Activated CD4-positive, alpha-beta T cell treated with anti-CD3 and anti-CD28 coated beads, Interleukin-2, amount 10 ng/mL, durations not matched to agents 24 days and 14 days (primary cell): Measurements from ENCODE around the gene NIPAL3. TPM values are rescaled to one million over a fixed set of nuclear protein-coding genes. Genes with fewer than 3 reads are reported as not detected.
A peak's percentile ranks its signal among the peaks of the same experiment; 100 is the strongest.
"Not testable (repeated sequence)": the region's sequence is repeated elsewhere in the genome, so short reads cannot be mapped to it uniquely, and the experiment has no call there.

ENCODE experiments used
- DNase-seq: peaks from one replicate; pipeline ENCODE4 v3.0.0; 2022
- H3K27ac Mint-ChIP-seq: one replicate; pipeline ENCODE4 v1.8.0; 2022; ENCODE audit warnings: mild to moderate bottlenecking, mixed read lengths
- H3K27me3 Mint-ChIP-seq: one replicate; pipeline ENCODE4 v1.8.0; 2022; ENCODE audit warnings: mixed read lengths
- H3K36me3 Mint-ChIP-seq: one replicate; pipeline ENCODE4 v1.8.0; 2022; ENCODE audit warnings: low read depth, mild to moderate bottlenecking, mixed read lengths
- H3K4me1 Mint-ChIP-seq: one replicate; pipeline ENCODE4 v1.8.0; 2021; ENCODE audit warnings: mixed read lengths
- H3K4me3 Mint-ChIP-seq: one replicate; pipeline ENCODE4 v1.8.0; 2022; ENCODE audit warnings: mild to moderate bottlenecking, moderate library complexity, mixed read lengths
- H3K9me3 Mint-ChIP-seq: one replicate; pipeline ENCODE4 v1.8.0; 2021; ENCODE audit warnings: mixed read lengths
- intact Hi-C: fragments of 100-400 bp; cut with micrococcal nuclease; formaldehyde crosslinking; loops from one replicate; pipeline ENCODE4 v1.15.1; 2023
- total RNA-seq: library from RNA; stranded (reverse); gene quantifications from 2 replicates; pipeline ENCODE4 v1.2.3, GENCODE V29; 2022

Gene NIPAL3
- total RNA-seq, 1 donor from 2014 or later, result 26.3 TPM

- intact Hi-C loops, result no loop called here
- Mint-ChIP-seq H3K9me3 (no peaks in the 10 kb centered on the region), H3K4me1 (peaks cover 3% of the 10 kb centered on the region), H3K27ac (no peak overlapping the region), H3K4me3 (no peak overlapping the region), H3K36me3 (peaks cover 42% of the 10 kb centered on the region), H3K27me3 (no peaks in the 10 kb centered on the region)
- no peak for DNase-seq
These were observed 27.2 kb downstream of the NIPAL3 start for GRCh38 chr1:24442764-24443163.

DNA sequence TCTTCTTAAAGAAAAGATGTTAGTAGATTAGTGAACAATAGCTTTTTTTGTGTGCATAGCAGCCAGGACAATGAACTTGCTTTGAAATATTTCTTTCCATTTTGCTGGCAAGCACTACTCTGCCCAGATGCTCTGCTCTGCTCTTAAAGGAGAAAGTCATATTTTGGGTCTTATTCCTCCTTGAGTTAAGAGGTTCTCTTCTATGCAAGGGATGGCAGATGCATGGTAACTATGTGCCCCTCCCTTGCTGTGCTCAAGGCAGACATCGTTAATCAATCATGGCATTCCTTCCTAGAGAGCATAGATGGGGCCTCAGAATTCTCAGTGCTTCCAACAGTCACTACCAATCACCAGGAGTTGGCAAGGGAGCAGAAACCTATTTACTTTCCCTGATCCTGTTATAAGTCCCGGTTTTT lies 27.6 kb downstream of the NIPAL3 start:
- Mint-ChIP-seq H3K9me3 (no peaks in the 10 kb centered on the region), H3K27me3 (no peaks in the 10 kb centered on the region), H3K27ac (no peak overlapping the region), H3K4me1 (peaks cover 3% of the 10 kb centered on the region), H3K36me3 (peaks cover 42% of the 10 kb centered on the region), H3K4me3 (no peak overlapping the region)
- no peak for DNase-seq
- intact Hi-C loops, result no loop called here

GRCh38 chr1:24446446-24446845 lies 30.8 kb downstream of the NIPAL3 start:
- H3K27me3 Mint-ChIP-seq, H3K9me3 Mint-ChIP-seq, intact Hi-C loops, H3K27ac Mint-ChIP-seq, H3K4me3 Mint-ChIP-seq, H3K4me1 Mint-ChIP-seq, DNase-seq: not testable (repeated sequence)
- peaks cover 47% of the 10 kb centered on the region for H3K36me3 Mint-ChIP-seq

GRCh38 chr1:24450316-24450715 lies 34.7 kb downstream of the NIPAL3 start:
- Mint-ChIP-seq H3K27me3 (no peaks in the 10 kb centered on the region), H3K36me3 (peaks cover 70% of the 10 kb centered on the region)
- intact Hi-C loops, result no loop called here

DNA sequence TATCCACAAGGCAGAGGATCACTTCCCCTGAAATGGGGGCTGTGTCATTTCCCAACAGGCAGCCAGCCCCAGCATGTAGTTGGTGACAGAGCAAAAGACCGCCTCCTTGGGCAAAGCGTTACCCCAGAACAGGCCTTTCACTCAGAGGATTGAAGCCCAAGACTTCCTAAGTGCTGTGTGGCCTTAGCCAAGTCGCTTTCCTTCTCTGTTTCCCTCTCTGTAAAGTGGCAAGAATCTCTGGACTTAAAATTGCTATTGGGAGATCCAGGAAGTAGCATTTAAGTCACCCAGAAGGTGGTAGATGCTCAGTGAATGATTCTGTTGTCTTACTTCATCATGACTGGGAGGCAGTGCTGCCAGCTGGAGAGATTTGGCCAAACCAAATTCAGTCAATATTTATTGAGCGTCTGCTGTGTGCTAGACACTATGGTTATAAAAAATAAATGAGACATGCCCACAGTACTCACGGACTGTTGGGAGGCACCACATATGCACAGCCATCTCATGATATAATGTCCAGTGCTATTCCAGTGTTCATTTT lies 35.3 kb downstream of the NIPAL3 start:
- peaks cover 2% of the 10 kb centered on the region for H3K4me1 Mint-ChIP-seq
- no peaks in the 10 kb centered on the region for H3K9me3 Mint-ChIP-seq
- no peak overlapping the region for H3K4me3 Mint-ChIP-seq

More at GRCh38 chr1:24450316-24450715, 34.7 kb downstream of the NIPAL3 start:
- DNase-seq, result no peak
- Mint-ChIP-seq H3K4me1 (peaks cover 2% of the 10 kb centered on the region), H3K27ac (no peak overlapping the region), H3K9me3 (no peaks in the 10 kb centered on the region), H3K4me3 (no peak overlapping the region)

DNA sequence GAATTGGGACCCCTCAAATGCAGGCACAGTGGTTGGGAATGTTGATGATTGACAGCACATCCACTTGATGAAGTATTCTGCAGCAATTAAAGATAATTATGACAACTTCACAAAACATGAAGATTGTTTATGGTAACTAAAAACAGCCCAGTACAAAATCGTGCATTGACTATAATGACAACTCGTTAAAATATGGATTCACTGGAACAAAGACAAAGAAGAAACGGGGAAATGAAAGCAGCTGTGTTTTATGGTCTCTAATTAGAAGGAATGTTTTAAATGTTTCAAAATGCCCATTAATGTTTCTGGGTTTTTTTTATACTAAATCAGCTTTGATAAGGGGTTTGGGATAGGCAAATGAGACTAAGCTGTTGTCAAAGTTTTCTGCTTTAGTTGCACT lies 36.1 kb downstream of the NIPAL3 start:
- Mint-ChIP-seq H3K27ac (peak overlapping the region; percentile 2), H3K36me3 (peaks cover 66% of the 10 kb centered on the region), H3K4me1 (peaks cover 2% of the 10 kb centered on the region), H3K4me3 (no peak overlapping the region), H3K9me3 (no peaks in the 10 kb centered on the region), H3K27me3 (no peaks in the 10 kb centered on the region)
- DNase-seq, result no peak
- intact Hi-C loops, result no loop called here

More for the DNA sequence above, 35.3 kb downstream of the NIPAL3 start:
- Mint-ChIP-seq H3K27me3 (no peaks in the 10 kb centered on the region), H3K36me3 (peaks cover 68% of the 10 kb centered on the region), H3K27ac (peak overlapping the region; percentile 4)
- intact Hi-C loops, result no loop called here
- DNase-seq, result no peak

DNA sequence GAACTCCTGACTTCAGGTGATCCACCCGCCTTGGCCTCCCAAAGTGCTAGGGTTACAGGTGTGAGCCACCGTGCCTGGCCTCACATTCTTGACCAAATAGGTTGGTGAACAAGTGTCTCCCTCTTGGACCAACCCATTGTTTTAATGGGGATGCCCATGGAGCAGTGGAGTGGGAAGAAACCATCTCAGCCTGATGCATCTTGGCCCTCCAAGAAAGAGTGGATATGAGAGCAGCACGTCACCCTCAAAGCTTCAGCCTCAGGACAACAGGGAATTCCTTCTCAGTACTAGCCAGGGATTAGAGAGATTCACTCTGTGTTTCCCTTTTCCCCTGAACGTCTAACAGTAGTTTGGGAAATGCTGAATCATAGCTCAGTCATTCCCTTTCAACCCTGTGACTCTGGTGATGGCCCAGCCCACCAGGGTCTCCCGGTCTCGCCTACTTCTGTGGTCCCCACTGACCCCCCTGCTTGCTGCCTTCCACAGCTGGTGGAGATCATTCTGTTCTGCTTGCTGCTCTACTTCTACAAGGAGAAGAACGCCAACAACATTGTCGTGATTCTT lies 37.4 kb downstream of the NIPAL3 start:
- intact Hi-C loops, result no loop called here
- H3K4me1 Mint-ChIP-seq, result peaks cover 2% of the 10 kb centered on the region
- no peaks in the 10 kb centered on the region for H3K9me3 Mint-ChIP-seq
- H3K4me3 Mint-ChIP-seq, result no peak overlapping the region
- DNase-seq, result no peak
- H3K27ac Mint-ChIP-seq, result no peak overlapping the region
- peaks cover 71% of the 10 kb centered on the region for H3K36me3 Mint-ChIP-seq
- no peaks in the 10 kb centered on the region for H3K27me3 Mint-ChIP-seq

GRCh38 chr1:24454673-24455072 lies 39.1 kb downstream of the NIPAL3 start:
- intact Hi-C loops, result no loop called here
- no peak for DNase-seq
- H3K36me3 Mint-ChIP-seq, result peaks cover 79% of the 10 kb centered on the region
- no peaks in the 10 kb centered on the region for H3K9me3 Mint-ChIP-seq
- H3K4me3 Mint-ChIP-seq, result no peak overlapping the region
- H3K27ac Mint-ChIP-seq, result no peak overlapping the region
- H3K27me3 Mint-ChIP-seq, result no peaks in the 10 kb centered on the region
- peaks cover 2% of the 10 kb centered on the region for H3K4me1 Mint-ChIP-seq

DNA sequence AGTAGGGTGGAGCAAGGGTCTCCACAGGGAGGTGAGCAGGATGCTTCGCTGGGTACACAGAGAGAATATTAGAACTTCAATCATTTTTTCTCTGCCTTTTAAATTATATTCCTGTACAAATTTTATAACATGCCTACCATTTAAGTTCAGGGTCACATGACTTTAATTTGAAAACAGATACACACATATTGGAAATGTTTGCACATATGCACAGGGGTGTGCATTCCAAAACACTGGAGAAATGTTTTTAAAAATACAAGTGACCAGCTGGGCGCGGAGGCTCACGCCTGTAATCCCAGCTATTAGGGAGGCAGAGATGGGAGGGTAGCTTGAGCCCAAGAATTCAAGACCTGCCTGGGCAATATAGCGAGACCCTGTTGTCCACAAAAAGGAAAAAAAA lies 39.7 kb downstream of the NIPAL3 start:
- no peak for DNase-seq
- intact Hi-C loops, result no loop called here
- Mint-ChIP-seq H3K4me3 (no peak overlapping the region), H3K27me3 (no peaks in the 10 kb centered on the region), H3K9me3 (no peaks in the 10 kb centered on the region), H3K36me3 (peaks cover 80% of the 10 kb centered on the region), H3K4me1 (peaks cover 5% of the 10 kb centered on the region), H3K27ac (no peak overlapping the region)

DNA sequence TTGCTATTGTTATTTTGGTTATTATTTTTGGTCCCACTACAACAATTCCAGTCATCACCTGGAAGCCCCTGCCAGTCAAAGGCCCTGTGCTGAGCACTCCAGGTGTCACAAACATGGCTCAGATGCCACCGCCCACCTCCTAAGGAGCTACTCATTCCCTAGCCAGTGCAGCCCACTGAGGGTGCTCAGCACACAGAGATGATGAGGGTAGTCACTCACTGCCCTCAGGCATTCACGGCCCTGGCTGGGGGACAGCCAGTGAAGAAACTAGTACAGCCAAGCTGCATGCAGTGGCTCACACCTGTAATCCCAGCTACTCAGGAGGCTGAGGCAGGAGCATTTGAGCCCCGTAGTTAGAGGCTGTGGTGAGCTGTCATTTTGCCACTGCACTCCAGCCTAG lies 42.3 kb downstream of the NIPAL3 start:
- no peak for DNase-seq
- Mint-ChIP-seq H3K9me3 (peaks cover 6% of the 10 kb centered on the region), H3K27me3 (no peaks in the 10 kb centered on the region), H3K27ac (no peak overlapping the region), H3K4me3 (no peak overlapping the region), H3K4me1 (peaks cover 5% of the 10 kb centered on the region), H3K36me3 (peaks cover 81% of the 10 kb centered on the region)
- intact Hi-C loops, result no loop called here

DNA sequence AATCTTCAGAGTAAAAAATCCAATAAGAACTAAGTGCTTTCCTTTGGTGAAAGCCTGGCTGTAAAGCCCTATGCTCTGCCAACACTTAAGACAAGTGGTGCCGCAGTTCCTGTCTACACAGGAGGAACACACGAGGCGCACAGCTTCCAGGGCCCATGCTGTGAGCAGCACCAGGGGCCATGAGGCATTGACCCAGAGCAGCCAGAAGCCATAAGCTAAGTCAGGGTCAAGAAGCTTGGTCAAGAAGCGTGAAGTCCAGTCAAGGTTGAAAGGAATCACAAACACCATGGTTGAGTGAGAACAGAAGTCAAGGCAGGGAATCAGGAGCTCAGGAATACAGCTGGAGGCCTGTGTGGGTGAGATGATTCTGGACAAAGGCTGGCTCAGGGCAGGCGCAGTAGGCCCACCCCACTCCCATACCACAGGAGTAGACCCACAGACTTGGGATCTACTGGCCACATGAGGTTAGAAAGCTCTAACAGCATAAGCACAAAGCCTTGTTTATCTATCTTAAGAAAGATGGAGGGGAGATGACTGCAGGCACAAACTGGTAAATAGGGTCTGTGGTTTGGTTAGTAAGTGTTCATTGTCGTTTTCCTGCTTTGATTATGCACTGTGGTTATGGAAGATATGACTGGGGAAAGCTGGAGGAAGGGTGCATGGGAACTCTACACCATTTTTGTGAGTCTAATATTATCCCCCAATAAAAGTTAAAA lies 44.1 kb downstream of the NIPAL3 start:
- Mint-ChIP-seq H3K9me3 (peaks cover 6% of the 10 kb centered on the region), H3K4me3 (no peak overlapping the region), H3K4me1 (peaks cover 10% of the 10 kb centered on the region), H3K27ac (no peak overlapping the region), H3K27me3 (no peaks in the 10 kb centered on the region), H3K36me3 (peaks cover 69% of the 10 kb centered on the region)
- DNase-seq, result no peak
- intact Hi-C loops, result no loop called here

DNA sequence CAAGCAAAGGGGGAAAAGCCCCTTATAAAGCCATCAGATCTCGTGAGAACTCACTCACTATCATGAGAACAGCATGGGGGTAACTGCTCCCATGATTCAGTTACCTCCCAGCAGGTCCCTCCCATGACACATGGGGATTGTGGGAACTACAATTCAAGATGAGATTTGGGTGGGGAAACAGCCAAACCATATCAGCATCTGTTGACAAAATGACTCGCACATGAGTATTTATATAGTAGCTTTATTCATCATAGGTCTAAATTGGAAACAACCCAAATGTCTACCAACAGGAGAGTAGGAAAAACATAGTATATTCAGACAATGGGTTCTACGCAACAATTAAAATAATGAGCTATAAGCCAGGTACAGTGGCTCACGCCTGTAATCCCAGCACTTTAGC lies 46.5 kb downstream of the NIPAL3 start:
- H3K27me3 Mint-ChIP-seq, DNase-seq, H3K9me3 Mint-ChIP-seq, H3K4me3 Mint-ChIP-seq, intact Hi-C loops, H3K27ac Mint-ChIP-seq: not testable (repeated sequence)
- Mint-ChIP-seq H3K4me1 (peaks cover 14% of the 10 kb centered on the region), H3K36me3 (peaks cover 66% of the 10 kb centered on the region)

DNA sequence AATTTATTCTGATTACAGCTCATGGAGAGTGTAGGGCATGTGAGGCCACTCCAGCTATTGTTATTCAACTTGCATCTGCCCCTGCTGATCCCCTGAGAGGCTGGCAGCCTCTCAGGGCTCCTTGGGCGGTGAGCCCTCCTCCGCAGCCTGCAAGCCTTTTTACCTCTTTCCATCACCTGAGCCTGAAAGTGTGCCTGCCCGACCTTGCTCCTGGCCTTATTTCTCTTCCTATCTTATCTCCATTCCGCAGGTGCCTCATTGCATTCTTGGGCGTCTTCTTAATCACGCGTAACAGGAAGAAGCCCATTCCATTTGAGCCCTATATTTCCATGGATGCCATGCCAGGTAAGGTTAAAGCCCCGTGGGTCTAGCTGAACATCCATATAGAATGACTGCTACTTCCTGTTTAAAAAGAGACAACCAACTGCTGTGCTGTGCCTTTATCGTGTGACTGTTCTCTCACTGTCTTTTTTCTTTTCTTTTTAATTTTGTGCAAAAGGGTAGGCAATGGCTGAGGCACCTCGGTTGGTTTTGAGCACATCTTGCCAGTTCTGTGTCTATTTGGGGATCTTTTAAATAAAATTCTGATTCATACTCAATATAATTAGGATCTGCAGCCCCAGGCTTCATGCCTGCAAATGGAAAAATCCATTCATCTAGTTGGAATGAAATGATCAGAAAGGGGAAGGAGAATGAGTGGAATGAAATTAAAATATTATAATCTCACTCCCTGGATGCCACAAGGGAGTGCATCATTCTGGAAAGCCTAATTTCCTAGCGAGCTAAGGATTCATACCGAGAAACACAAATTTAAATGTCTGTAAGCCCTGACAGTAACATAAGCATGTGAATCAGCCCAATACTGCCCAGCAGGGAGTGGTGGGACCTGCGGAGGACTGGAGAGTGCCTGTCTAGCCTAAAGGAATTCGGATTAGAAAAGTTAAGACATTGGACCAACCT lies 48.5 kb downstream of the NIPAL3 start:
- intact Hi-C loops, result no loop called here
- Mint-ChIP-seq H3K27me3 (no peaks in the 10 kb centered on the region), H3K4me3 (no peak overlapping the region), H3K9me3 (peaks cover 6% of the 10 kb centered on the region), H3K27ac (no peak overlapping the region), H3K4me1 (peaks cover 14% of the 10 kb centered on the region), H3K36me3 (peaks cover 63% of the 10 kb centered on the region)
- no peak for DNase-seq

DNA sequence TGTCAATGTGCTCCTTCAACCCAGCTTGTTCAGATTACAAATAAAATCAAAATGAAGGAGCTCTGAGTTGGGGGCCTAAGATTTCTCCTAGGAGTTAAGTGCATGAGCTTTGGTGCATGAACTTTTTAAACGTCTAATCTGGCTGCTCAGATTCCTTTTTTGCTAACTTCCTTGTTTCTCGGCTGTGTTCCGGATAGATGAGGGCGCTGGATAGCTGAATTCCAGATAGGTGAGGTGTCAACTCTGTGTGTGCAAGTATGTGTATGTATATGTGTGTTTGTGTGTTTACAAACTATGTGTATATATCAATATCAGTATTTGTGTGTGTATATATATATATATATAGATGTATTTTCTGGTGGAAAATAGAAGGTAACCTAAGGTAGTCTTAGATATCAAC lies 49.5 kb downstream of the NIPAL3 start:
- no peak for DNase-seq
- Mint-ChIP-seq H3K27me3 (no peaks in the 10 kb centered on the region), H3K36me3 (peaks cover 61% of the 10 kb centered on the region), H3K4me1 (peaks cover 11% of the 10 kb centered on the region), H3K27ac (no peak overlapping the region), H3K9me3 (peaks cover 6% of the 10 kb centered on the region), H3K4me3 (no peak overlapping the region)
- intact Hi-C loops, result no loop called here
